T-helper 22 cell (primary cell): ENCODE results near the gene KMO.

Experiments used
- DNase-seq: peaks from one replicate; pipeline ENCODE4 v3.0.0-alpha.2; 2020; ENCODE audit warnings: low read depth

The KMO gene

DNA sequence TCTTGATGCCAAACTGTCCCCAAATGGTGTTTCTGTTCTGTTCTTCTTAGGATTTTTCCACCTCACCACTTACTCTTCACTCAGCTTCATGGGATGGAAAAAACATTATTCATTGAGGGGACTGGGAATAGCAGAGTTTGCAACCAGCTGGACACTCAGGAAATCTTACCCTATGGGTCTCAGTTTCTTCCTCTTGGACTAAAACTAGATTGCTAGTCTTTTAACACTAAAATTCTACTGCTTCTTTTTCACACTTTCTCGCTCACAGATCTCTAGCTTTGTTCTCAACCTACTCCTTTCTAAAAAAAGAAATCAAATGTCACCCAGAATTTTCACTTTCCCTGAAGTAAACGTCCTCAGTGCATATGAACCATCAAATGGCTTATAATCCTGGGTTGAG lies 4.8 kb downstream of the KMO start:
- no peak for DNase-seq

DNA sequence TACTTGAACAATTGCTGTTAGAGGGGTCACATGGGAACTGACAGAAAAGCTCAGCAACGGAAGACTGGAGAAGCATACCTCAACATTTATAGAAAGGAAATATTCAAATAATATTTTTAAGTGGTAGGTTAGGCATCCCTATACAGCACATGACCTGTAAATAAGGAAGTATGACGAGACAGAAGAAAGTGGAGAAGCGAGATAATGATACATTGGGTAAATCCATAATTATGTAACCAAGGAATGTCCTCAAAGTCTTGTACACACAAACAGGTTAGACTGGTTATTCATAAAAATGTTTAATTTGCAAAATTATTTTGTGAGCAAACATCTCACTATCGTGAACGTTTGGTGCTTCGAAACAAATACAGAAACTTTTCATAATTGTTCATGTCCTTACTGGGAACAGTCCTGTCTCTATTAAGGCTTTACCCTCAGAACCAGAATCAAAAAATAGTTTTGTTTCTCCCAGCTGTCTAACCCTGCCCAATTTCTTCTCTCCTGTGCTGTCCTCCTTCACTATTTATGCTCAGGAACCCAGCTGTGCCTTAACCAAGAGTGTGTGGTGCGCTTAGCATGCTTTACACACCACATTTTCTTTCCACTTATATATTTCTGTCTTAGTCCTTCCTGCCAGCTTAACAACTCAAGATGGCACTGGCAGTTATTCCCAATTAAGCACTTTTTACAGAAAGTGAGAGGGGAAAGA lies 10.2 kb downstream of the KMO start:
- DNase-seq: no peak

GRCh38 chr1:241548008-241548407 lies 15.8 kb downstream of the KMO start:
- no peak for DNase-seq

- DNase-seq: no peak
These were observed 18.1 kb downstream of the KMO start for GRCh38 chr1:241550318-241550717.

- DNase-seq: no peak
These were observed 19.8 kb downstream of the KMO start for GRCh38 chr1:241551759-241552638.

GRCh38 chr1:241553886-241554592 lies 21.9 kb downstream of the KMO start:
- no peak for DNase-seq

DNA sequence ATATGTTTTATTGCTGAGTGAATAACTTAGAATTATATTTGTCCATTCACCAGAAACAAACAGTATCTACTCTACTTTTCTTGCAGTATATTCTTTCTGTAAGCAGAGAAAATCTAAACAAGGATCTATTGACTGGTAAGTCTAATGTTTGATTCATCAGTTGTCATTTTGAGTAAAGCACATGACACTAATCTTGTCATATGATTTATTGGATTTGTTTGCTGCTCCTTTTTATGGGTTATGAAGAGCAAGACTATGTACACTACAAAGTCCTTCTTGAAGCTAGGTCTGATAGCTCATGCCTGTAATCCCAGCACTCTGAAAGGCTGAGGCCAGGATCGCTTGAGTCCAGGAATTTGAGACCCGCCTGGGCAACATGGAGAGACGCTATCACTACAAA lies 23.3 kb downstream of the KMO start:
- DNase-seq: no peak

GRCh38 chr1:241557031-241557430 lies 24.9 kb downstream of the KMO start:
- DNase-seq: no peak

GRCh38 chr1:241557551-241558193 lies 25.5 kb downstream of the KMO start:
- no peak for DNase-seq

DNA sequence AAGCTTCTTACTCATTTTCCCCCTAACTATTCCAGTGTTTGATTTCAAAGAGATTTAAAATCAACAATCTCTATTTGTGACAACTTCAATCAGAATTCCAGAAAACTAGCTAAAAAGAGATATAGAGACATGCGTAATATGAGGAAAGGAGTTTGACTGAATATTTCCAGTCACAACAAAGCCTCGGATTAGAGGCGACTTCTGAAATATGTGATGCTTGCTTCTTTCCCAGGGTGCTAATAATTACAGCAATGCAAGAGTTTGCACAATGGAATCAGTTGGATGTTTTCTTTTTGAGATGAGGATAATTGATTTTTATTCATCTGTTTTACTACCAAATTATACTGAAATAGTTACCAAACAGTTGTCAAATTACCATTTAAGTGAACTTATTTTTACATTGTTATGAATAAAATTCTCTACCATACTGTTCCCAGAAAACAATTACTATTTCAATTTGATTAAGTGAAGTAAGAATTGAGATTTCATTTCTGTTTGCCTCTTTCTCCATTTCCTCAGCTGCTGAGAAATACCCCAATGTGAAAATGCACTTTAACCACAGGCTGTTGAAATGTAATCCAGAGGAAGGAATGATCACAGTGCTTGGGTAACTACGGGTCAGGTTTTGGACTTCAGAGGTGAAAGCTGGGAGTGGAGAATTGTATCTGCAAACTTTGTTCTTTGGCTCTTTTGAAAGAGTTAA lies 28.1 kb downstream of the KMO start:
- DNase-seq: no peak

DNA sequence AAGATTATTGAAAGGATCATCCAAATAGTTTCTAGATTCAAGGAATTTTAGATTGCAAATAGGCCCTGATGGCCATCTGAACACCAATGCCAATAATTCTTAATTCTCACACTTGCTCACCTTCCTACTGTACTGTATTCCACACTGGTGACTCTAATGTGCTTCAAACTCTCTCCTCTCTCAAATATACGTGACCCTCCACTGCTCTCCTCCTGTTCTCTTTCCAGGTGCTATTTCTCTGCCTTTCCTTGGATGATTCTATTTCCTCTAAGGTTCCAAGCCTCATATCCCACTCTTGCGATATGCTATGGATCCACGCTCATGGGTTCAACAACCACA lies 28.6 kb downstream of the KMO start:
- no peak for DNase-seq

GRCh38 chr1:241569848-241570247 lies 37.7 kb downstream of the KMO start:
- DNase-seq: no peak

- DNase-seq: no peak
These were observed 42.0 kb downstream of the KMO start for GRCh38 chr1:241574154-241574553.

DNA sequence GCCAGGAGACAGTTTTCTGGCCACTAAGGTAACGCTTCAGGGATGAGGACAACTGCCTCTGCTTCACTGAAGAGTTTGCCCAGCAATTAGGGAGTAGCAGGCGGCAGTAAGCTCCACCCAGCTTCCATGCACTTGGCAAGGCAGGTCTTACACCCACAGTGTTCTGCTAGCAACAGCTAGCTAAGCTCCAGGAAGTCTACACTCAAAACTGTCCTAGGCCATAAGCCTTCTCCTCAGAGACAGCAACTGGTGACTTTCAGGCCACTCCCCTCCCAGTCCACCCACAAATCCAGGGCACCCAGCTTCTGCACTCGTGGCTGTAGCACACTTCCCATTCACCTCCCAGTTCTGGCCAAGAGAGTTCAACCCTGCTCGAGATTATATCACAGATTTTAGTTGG lies 47.3 kb downstream of the KMO start:
- DNase-seq: no peak

- no peak for DNase-seq
These were observed 50.7 kb downstream of the KMO start for GRCh38 chr1:241582921-241583321.

GRCh38 chr1:241586905-241587512 lies 54.8 kb downstream of the KMO start:
- no peak for DNase-seq

DNA sequence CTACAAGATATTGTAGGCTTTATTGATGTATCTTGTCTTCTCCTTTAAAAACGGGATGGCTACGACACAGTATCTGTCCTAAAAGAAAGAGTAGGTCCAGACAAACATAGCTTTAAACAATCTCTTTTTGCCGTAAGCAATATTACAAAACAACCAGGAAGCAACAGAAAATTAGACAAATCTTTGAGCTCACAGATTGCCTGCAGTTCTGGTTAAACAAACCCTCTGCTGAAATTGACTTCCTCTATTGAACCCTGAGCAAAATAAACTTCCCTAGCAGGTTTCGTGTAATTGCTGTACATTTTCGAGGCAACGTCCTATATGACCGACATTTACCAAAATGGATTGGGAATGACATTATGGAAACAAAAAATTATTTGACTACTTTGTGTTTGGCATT lies 57.3 kb downstream of the KMO start:
- DNase-seq: no peak

- DNase-seq: no peak
These were observed 58.5 kb downstream of the KMO start for GRCh38 chr1:241590719-241591118.

DNA sequence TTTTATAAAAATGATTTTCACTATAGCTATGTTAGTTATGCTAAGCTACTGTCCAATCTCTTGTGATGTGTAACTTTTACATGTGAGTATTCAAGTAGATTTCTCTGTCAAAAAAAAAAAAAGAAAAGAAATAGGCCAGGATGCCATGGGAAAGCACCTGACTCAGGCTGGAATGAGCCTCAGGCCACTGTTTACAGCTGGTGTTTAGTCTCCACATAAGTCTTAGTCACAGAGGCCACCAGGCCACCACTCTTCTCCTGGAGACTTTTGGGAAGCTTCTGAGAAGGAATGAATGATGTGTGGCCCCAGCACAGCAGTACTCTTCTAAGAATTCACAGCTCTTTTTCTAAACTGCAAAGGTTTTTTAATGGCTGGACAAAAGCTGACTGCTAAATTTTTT lies 59.1 kb downstream of the KMO start:
- no peak for DNase-seq

DNA sequence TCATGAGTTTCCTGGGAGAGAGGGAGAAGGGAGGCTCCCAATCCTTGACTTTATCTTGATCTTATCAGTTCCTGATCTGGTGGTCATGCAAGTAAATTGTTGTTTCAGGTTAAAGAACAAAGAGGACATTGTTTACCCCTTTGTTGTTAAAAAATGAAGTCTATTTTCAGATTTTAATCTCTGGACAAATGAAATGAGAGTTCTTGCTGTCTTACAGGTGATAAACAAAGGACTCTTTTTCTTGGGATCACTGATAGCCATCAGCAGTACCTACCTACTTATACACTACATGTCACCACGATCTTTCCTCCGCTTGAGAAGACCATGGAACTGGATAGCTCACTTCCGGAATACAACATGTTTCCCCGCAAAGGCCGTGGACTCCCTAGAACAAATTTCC lies 59.6 kb downstream of the KMO start:
- DNase-seq: no peak

DNA sequence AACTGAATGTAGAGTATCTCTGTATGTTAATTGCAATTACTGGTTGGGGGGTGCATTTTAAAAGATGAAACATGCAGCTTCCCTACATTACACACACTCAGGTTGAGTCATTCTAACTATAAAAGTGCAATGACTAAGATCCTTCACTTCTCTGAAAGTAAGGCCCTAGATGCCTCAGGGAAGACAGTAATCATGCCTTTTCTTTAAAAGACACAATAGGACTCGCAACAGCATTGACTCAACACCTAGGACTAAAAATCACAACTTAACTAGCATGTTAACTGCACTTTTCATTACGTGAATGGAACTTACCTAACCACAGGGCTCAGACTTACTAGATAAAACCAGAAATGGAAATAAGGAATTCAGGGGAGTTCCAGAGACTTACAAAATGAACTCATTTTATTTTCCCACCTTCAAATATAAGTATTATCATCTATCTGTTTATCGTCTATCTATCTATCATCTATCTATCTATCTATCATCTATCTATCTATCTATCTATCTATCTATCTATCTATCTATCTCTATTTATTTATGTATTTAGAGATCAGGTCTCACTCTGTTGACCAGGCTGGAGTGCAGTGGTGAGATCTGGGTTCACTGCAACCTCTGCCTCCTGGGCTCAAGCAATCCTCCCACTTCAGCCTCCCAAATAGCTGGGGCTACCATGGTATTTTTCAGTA lies 60.2 kb downstream of the KMO start:
- DNase-seq: no peak
